HEK293 (cell line): ENCODE results near the gene ALOXE3.

Experiments
- EGR2 ChIP-seq: fragments of 450-650 bp; formaldehyde crosslinking; IDR thresholded peaks from 2 replicates; pipeline ENCODE4 v1.5.1; 2016; ENCODE audit warnings: low read depth, missing biosample characterization, missing genetic modification characterization
- ELK4 ChIP-seq: IDR thresholded peaks from 2 replicates; pipeline ENCODE4 v1.6.1; 2011; ENCODE audit warnings: mild to moderate bottlenecking, low read depth, low read length, borderline replicate concordance
- OVOL3 ChIP-seq: fragments of 450-650 bp; formaldehyde crosslinking; IDR thresholded peaks from 2 replicates; pipeline ENCODE4 v1.5.1; 2016; ENCODE audit warnings: missing biosample characterization, missing genetic modification characterization
- REPIN1 ChIP-seq: fragments of 450-650 bp; formaldehyde crosslinking; IDR thresholded peaks from 2 replicates; pipeline ENCODE4 v1.5.1; 2017; ENCODE audit warnings: missing biosample characterization, missing genetic modification characterization, low read depth
- SCRT2 ChIP-seq: fragments of 450-650 bp; formaldehyde crosslinking; IDR thresholded peaks from 2 replicates; pipeline ENCODE4 v1.5.1; 2016; ENCODE audit warnings: missing biosample characterization, missing genetic modification characterization
- SP2 ChIP-seq: fragments of 450-650 bp; formaldehyde crosslinking; IDR thresholded peaks from 2 replicates; pipeline ENCODE4 v1.5.1; 2016; ENCODE audit warnings: missing biosample characterization, missing genetic modification characterization
- YY2 ChIP-seq: fragments of 450-650 bp; formaldehyde crosslinking; IDR thresholded peaks from 2 replicates; pipeline ENCODE4 v1.5.1; 2016; ENCODE audit warnings: missing biosample characterization, missing genetic modification characterization
- ZIC2 ChIP-seq: fragments of 450-650 bp; formaldehyde crosslinking; IDR thresholded peaks from 2 replicates; pipeline ENCODE4 v1.5.1; 2016; ENCODE audit warnings: missing biosample characterization, missing genetic modification characterization
- ZNF169 ChIP-seq: fragments of 450-650 bp; formaldehyde crosslinking; IDR thresholded peaks from 2 replicates; pipeline ENCODE4 v1.5.1; 2016; ENCODE audit warnings: missing biosample characterization, missing genetic modification characterization
- ZNF2 ChIP-seq: fragments of 450-650 bp; formaldehyde crosslinking; IDR thresholded peaks from 2 replicates; pipeline ENCODE4 v1.5.1; 2016; ENCODE audit warnings: missing biosample characterization, missing genetic modification characterization
- ZNF266 ChIP-seq: fragments of 450-650 bp; formaldehyde crosslinking; IDR thresholded peaks from 2 replicates; pipeline ENCODE4 v1.5.1; 2016; ENCODE audit warnings: missing biosample characterization, missing genetic modification characterization, low read depth
- ZNF280D ChIP-seq: fragments of 450-650 bp; formaldehyde crosslinking; IDR thresholded peaks from 2 replicates; pipeline ENCODE4 v1.5.1; 2016; ENCODE audit warnings: missing biosample characterization, missing genetic modification characterization
- ZNF404 ChIP-seq: fragments of 450-650 bp; formaldehyde crosslinking; IDR thresholded peaks from 2 replicates; pipeline ENCODE4 v1.5.1; 2017; ENCODE audit warnings: missing biosample characterization, missing genetic modification characterization
- ZNF416 ChIP-seq: fragments of 450-650 bp; formaldehyde crosslinking; IDR thresholded peaks from 2 replicates; pipeline ENCODE4 v1.5.1; 2016; ENCODE audit warnings: missing biosample characterization, missing genetic modification characterization
- ZNF530 ChIP-seq: fragments of 450-650 bp; formaldehyde crosslinking; IDR thresholded peaks from 2 replicates; pipeline ENCODE4 v1.5.1; 2016; ENCODE audit warnings: low read depth, missing biosample characterization, missing genetic modification characterization
- ZNF600 ChIP-seq: fragments of 450-650 bp; formaldehyde crosslinking; IDR thresholded peaks from 2 replicates; pipeline ENCODE4 v1.5.1; 2016; ENCODE audit warnings: missing biosample characterization, missing genetic modification characterization
- ZNF623 ChIP-seq: fragments of 450-650 bp; formaldehyde crosslinking; IDR thresholded peaks from 2 replicates; pipeline ENCODE4 v1.5.1; 2016; ENCODE audit warnings: missing biosample characterization, missing genetic modification characterization
- ZSCAN30 ChIP-seq: fragments of 450-650 bp; IDR thresholded peaks from 2 replicates; pipeline ENCODE4 v1.5.1; 2018; ENCODE audit warnings: missing biosample characterization, mild to moderate bottlenecking, missing genetic modification characterization, moderate library complexity
- TF ChIP-seq, protein P1 (sequence below): fragments of 450-650 bp; formaldehyde crosslinking; IDR thresholded peaks from 2 replicates; pipeline ENCODE4 v1.5.1; 2016; ENCODE audit warnings: missing biosample characterization, missing genetic modification characterization
- TF ChIP-seq, protein P2 (sequence below): fragments of 450-650 bp; formaldehyde crosslinking; IDR thresholded peaks from 2 replicates; pipeline ENCODE4 v1.5.1; 2016; ENCODE audit warnings: missing biosample characterization, missing genetic modification characterization
- TF ChIP-seq, protein P3 (sequence below): fragments of 450-650 bp; formaldehyde crosslinking; IDR thresholded peaks from 2 replicates; pipeline ENCODE4 v1.5.1; 2016; ENCODE audit warnings: missing biosample characterization, missing genetic modification characterization, borderline replicate concordance

ALOXE3 gene

GRCh38 chr17:8105957-8106398 is 12.3 kb downstream of the ALOXE3 start (continued):
- no peak for TF ChIP-seq ZNF623 (tag by site-specific recombination)
- 0 out of 2 replicates have a peak, but pooled peaks have one; percentile 9 for TF ChIP-seq EGR2 (tag by site-specific recombination)
- TF ChIP-seq ZNF600 (tag by site-specific recombination) = 0 out of 2 replicates have a peak, but pooled peaks have one; percentile 27
- no peak for TF ChIP-seq ZNF280D (tag by site-specific recombination)
- TF ChIP-seq ZSCAN30 (tag by site-specific recombination) = no peak
- no peak for TF ChIP-seq ZNF266 (tag by site-specific recombination)
- TF ChIP-seq ZNF416 (tag by site-specific recombination) = no peak
- TF ChIP-seq REPIN1 (tag by site-specific recombination) = no peak
- TF ChIP-seq SP2 (tag by site-specific recombination) = no peak
- TF ChIP-seq, protein P1, sequence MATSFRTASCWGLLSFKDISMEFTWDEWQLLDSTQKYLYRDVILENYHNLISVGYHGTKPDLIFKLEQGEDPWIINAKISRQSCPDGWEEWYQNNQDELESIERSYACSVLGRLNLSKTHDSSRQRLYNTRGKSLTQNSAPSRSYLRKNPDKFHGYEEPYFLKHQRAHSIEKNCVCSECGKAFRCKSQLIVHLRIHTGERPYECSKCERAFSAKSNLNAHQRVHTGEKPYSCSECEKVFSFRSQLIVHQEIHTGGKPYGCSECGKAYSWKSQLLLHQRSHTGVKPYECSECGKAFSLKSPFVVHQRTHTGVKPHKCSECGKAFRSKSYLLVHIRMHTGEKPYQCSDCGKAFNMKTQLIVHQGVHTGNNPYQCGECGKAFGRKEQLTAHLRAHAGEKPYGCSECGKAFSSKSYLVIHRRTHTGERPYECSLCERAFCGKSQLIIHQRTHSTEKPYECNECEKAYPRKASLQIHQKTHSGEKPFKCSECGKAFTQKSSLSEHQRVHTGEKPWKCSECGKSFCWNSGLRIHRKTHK (tag by site-specific recombination) = no peak
- TF ChIP-seq ELK4 = no peak
- TF ChIP-seq ZNF530 = no peak
- TF ChIP-seq, protein P2, sequence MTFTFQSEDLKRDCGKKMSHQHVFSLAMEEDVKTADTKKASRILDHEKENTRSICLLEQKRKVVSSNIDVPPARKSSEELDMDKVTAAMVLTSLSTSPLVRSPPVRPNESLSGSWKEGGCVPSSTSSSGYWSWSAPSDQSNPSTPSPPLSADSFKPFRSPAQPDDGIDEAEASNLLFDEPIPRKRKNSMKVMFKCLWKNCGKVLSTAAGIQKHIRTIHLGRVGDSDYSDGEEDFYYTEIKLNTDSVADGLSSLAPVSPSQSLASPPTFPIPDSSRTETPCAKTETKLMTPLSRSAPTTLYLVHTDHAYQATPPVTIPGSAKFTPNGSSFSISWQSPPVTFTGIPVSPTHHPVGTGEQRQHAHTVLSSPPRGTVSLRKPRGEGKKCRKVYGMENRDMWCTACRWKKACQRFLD = no peak
- TF ChIP-seq, protein P3, sequence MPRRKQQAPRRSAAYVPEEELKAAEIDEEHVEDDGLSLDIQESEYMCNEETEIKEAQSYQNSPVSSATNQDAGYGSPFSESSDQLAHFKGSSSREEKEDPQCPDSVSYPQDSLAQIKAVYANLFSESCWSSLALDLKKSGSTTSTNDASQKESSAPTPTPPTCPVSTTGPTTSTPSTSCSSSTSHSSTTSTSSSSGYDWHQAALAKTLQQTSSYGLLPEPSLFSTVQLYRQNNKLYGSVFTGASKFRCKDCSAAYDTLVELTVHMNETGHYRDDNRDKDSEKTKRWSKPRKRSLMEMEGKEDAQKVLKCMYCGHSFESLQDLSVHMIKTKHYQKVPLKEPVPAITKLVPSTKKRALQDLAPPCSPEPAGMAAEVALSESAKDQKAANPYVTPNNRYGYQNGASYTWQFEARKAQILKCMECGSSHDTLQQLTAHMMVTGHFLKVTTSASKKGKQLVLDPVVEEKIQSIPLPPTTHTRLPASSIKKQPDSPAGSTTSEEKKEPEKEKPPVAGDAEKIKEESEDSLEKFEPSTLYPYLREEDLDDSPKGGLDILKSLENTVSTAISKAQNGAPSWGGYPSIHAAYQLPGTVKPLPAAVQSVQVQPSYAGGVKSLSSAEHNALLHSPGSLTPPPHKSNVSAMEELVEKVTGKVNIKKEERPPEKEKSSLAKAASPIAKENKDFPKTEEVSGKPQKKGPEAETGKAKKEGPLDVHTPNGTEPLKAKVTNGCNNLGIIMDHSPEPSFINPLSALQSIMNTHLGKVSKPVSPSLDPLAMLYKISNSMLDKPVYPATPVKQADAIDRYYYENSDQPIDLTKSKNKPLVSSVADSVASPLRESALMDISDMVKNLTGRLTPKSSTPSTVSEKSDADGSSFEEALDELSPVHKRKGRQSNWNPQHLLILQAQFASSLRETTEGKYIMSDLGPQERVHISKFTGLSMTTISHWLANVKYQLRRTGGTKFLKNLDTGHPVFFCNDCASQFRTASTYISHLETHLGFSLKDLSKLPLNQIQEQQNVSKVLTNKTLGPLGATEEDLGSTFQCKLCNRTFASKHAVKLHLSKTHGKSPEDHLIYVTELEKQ (tag by site-specific recombination) = no peak
- TF ChIP-seq ZIC2 (tag by site-specific recombination) = 0 out of 2 replicates have a peak, but pooled peaks have one; percentile 18
- TF ChIP-seq YY2 = no peak
- no peak for TF ChIP-seq ZNF2 (tag by site-specific recombination)
- TF ChIP-seq ZNF169 = no peak
- TF ChIP-seq SCRT2 (tag by site-specific recombination) = no peak
- no peak for TF ChIP-seq OVOL3 (tag by site-specific recombination)
- no peak for TF ChIP-seq ZNF404 (tag by site-specific recombination)
